GM21529 (cell line): ENCODE data around the gene RXRA.

ENCODE experiments used
- ATAC-seq: cut with Tn5 transposase; IDR thresholded peaks from one replicate; pipeline ENCODE4 v1.9.1; 2021; ENCODE audit not compliant: unreplicated experiment

RXRA gene

DNA sequence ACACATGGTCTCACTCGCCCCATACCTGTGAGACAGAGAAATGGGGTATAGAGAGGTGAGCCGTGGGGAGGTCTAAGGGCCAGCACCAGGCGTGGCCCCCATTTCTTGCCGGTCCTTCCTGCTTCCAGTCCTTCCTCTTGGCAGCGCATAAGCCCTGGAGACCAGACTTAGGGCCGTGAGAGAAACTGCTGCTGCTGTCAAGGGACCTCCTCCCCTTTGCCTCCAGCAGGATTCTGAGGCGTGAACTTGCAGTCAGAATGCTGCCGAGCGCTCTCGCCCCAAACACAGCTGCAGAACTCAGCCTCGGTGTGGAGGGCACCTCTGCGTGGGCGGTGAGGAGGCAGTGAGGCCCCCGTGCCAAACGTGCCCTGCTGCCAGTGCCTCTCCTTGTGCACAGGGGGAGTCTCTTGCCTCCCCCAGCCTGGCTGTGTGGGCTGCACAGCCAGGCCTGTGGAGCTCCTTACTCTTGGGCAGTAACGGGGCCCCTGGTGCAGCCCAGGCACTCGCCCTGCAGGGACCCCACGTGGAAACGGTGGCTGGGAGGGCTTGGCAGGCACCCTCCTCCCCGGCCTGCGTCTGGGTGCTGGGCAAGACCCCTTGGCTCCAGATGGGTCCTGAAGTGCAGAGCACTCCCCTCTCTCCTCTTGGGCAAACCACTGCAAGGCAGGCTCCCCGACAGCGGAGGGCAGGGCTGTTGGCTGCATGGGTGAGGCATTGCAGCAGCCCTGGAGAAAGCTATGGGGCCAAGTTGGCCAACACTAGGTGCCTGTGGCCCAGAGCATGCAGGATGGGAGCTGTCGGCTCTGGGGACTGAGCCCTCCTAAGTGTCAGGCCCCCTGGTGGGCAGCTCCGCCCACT lies 85.4 kb downstream of the RXRA start:
- ATAC-seq, result no peak

DNA sequence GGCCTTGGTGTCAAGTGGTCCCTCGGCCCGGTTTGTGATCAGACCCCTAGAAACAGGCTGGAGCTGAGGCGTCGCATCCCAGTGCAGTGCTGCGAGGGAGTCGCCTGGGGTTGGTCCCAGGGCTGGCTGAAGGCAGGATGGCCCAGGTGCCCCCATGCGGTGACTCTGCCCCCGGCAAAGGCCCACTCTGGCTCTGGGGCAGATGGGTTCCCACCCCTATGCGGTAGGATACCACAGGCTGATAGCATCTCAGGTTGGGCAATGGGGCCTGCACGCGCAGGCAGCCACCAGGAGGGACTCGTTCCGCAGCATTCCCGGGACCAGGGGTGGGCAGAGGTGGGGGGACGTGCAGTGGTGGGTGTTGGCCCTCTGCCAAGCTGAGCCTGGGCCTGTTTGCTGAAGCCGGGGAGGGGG lies 86.0 kb downstream of the RXRA start:
- ATAC-seq, result no peak

DNA sequence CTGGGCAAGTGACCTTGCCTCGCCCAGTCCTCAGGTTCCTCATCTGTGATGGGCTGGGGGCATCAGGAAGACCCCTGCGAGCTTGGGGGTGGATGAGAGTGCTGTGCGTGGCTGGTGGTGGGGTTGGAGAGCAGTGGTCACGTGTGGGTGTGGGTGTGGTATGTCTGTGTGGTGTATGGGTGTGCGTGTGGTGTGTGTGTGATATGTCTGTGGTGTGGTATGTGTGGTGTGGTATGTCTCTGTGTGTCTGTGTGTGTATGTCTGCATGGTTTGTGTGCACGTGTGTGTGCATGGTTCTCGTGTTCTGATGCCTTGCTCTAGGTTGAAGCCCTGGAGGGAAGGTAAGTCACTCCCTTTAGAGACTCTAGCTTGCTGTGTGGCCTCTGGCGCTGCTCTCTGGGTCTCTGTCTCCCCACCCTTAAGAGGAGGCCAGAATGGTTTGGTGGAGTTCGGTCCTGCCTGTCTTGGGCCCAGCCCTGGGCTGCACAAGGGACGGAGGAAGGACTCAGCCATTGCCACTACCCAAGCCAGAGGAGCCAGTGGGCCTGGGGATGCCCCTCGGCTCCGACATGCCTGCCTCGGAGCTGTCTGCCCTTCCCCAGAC lies 87.0 kb downstream of the RXRA start:
- no peak for ATAC-seq

- no peak for ATAC-seq
These were observed 87.8 kb downstream of the RXRA start for GRCh38 chr9:134413890-134414623.

DNA sequence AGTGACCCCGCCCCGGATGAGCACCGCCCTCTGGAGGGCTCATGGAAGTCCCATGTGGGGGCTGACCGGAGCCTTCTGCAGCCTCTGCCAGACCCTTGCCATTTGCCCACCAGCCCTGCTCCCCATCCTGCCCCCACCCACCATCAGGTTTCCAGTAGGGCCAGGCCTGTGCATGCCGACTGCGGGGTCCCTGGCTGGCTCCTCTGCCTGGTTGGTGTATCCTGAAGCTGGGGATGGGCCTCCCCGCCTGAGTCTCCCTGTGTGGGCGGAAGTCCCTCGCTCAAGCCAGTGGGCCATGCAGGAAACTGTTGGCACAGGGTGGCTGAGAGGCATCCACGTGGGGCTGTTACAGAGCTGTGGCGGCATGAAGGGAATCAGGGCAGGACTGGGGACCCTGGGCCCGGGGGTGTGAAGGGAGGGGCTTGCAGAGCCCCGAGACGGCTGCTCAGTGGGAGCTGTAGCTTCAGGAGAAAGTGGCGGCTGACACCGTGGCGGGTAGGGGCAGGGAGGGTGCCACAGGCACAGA lies 88.7 kb downstream of the RXRA start:
- no peak for ATAC-seq

- ATAC-seq, result no peak
These were observed 90.2 kb downstream of the RXRA start for GRCh38 chr9:134416385-134417015.

DNA sequence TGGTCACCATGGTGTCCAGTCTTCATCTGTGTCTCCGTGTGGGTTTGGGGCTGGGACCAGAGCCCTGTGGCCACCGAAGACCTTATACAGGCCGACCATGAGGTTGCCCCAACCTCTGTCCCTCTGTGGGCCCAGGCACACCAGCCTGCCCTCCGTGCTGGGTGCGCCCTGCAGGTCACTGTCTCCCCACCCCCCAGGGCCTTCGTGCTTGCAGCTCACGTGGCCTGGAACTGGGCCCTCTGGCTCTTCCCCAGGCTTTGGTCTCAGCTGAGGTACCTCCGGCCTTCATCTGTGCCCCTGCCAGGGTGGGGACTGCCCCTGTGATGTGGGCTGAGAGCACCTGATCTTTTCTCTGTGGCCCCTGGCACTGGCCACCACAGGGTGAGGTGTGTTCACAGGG lies 92.1 kb downstream of the RXRA start:
- no peak for ATAC-seq

GRCh38 chr9:134419000-134419683 lies 92.9 kb downstream of the RXRA start:
- ATAC-seq, result no peak

GRCh38 chr9:134419684-134420076 lies 93.4 kb downstream of the RXRA start:
- no peak for ATAC-seq

- ATAC-seq, result no peak
These were observed 94.1 kb downstream of the RXRA start for GRCh38 chr9:134420281-134420845.

DNA sequence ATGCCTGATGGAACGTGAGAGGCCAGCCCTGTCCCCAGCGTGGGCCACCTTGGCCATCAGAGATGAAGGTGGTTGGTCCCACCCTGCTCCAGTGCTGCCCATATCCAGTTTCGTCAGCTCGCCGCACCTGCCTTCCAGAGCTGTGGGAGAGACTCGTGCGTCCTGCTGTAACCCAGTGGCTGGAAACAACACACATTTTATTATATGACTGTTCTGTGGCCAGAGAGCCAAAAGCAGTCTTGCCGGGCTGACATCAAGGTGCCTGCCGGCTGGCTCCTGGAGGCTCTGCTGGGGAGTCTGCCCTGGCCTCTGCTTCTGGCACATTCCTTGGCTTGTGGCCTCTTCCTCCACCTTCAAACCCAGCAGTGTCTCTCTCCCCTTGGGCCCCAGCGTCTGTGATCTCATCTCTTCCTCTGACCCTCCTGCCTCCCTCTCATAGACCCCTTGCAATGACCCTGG lies 94.7 kb downstream of the RXRA start:
- no peak for ATAC-seq

DNA sequence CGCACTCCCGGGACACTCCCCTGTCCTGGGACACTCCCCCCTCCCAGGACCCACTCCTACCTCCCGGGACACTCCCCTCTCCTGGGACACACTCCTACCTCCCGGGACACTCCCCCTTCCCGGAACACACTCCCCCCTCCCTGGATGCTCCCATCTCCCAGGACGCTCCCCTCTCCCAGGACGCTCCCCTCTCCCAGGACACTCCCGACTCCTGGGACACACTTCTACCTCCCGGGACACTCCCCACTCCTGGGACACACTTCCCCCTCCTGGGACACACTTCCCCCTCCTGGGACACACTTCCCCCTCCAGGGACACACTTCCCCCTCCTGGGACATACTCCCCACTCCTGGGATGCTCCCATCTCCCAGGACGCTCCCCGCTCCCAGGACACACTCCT lies 95.6 kb downstream of the RXRA start:
- no peak for ATAC-seq

DNA sequence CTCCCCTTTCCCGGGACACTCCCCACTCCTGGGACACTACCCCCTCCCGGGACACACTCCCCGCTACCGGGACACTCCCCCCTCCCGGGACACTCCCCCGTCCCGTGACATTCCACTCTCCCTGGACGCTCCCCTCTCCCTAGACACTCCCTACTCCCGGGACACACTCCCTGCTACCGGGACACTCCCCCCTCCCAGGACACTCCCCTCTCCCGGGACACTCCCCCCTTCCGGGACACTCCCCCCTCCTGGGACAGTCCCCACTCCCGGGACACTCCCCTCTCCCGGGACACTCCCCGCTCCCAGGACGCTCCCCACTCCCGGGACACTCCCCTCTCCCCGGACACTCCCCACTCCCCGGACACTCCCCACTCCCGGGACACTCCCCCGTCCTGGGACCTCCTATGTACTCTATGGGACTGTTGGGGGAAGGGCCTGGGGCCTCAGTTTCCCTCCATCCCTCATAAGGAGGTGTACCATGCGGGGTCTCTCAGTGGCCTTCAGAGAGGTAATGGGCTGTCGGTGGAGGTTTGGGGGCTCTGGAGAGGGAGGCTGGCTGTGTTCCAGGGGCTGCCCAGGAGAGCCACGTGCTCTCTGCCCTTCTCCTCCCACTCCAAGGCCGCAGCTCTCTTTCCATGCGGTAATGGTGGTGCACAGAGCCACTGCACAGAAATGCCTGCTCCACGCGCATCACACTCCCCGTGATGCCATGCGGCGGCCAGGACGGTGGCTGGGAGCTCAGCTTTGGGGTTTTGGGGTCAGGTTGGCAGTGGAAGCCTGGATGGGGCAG lies 96.2 kb downstream of the RXRA start:
- no peak for ATAC-seq

- no peak for ATAC-seq
These were observed 96.9 kb downstream of the RXRA start for GRCh38 chr9:134423166-134423565.

DNA sequence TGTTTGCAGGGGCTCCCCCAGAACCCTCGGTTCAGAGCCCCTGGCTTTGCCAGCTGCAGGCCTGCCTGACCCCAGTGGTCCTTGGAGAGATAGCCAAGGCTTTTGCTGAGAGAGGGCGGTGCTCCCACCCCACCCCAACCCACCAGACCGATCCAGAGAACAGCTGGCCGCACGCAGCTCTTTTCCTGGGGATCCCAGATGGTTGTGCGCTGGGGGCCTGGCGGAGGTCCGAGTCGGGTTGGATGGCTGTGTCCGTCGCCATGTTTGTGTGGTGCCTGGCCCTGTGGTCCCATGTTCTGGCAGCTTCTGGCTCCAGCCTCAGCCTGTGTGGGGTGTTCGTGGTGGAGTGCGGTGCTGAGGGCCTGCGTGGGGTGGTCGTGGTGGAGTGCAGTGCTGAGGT lies 97.5 kb downstream of the RXRA start:
- no peak for ATAC-seq

- no peak for ATAC-seq
These were observed 98.6 kb downstream of the RXRA start for GRCh38 chr9:134424818-134425217.

DNA sequence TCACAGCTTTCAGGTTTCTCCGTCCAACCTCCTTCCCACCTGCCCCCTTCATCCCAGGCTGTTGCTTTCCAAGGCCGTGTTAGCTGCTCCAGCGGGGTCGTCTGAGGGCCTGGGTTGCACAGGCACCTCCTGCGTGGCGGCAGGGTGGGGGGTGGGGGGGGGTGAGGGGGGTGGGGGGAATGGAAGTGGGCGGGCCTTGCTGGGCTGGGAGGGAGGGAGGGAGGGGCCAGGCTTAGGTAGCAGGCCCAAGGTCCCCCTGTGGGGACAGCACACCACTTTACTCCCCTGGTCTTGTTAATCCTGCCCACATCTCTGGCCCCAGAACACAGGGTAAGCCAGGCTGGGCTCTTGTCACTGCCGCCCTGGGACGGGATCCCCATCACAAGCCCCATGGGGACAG lies 99.1 kb downstream of the RXRA start:
- ATAC-seq, result no peak

DNA sequence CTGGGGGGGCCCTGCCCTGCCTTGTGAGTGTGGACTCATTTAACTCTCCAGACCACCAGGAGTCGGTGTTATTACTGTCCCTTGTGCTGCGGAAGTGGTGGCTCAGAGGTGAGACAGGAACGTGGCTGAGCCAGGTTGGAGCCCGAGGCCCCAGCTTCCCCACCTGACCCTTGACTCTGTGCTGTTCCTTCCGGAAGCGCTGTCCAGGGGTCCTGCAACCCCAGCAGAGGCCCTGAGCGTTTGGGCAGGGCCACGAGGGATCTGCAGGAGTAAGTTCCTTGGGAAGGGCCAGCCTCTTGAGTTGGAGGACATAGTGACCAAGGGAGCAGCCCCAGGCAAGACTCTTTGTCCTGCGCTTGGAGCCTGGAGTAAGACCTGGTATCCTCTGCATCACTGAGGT lies 99.6 kb downstream of the RXRA start:
- ATAC-seq, result no peak

GRCh38 chr9:134426436-134426835 lies 100.2 kb downstream of the RXRA start:
- ATAC-seq, result no peak
